Caco-2 (cell line): ENCODE measurements around the gene APELA. TPM values are rescaled to one million over a fixed set of nuclear protein-coding genes. Genes with fewer than 3 reads are reported as not detected.

Experiments used
- Bru-seq: library from RNA; stranded (reverse); fragments of 400-500 nt; gene quantifications from one replicate; lab custom pipeline; 2021; lab: Mats Ljungman, UMichigan
- BruChase-seq, 2 experiments: library from RNA; stranded (reverse); fragments of 400-500 nt; gene quantifications; one replicate each; lab custom pipeline; 2021; lab: Mats Ljungman, UMichigan
- BruUV-seq: library from RNA; stranded (reverse); fragments of 400-500 nt; replicated peaks from 2 replicates; lab custom pipeline; 2021; lab: Mats Ljungman, UMichigan
- CTCF ChIA-PET: fragments of 300-600 bp; sonication (Branson Sonifier 250); formaldehyde crosslinking; loops from one replicate; lab custom pipeline; 2022; ENCODE audit warnings: antibody characterized with exemption; lab: Charles Lee
- POLR2A ChIA-PET: fragments of 300-600 bp; sonication (Branson Sonifier 250); formaldehyde crosslinking; loops from one replicate; lab custom pipeline; 2022; ENCODE audit warnings: antibody characterized with exemption; lab: Charles Lee
- DNase-seq, 2 experiments: peaks; one replicate each; pipeline versions ENCODE4 v3.0.0 to v3.0.0-alpha.2; 2020 to 2022
- H3K27me3 ChIP-seq: replicated peaks from 2 replicates; pipeline ENCODE4 v1.6.0; 2011; ENCODE audit warnings: low read length; ENCODE audit not compliant: control insufficient read depth, insufficient read depth
- H3K36me3 ChIP-seq: 2 replicates; pipeline ENCODE4 v1.5.1; 2011; ENCODE audit warnings: low read length; ENCODE audit not compliant: control insufficient read depth, insufficient read depth
- H3K4me1 ChIP-seq: fragments of 250-450 bp; sonication (Bioruptor Pico); 2 replicates; pipeline ENCODE4 v1.5.1; 2020; ENCODE audit warnings: mild to moderate bottlenecking
- H3K4me3 ChIP-seq: 2 replicates; pipeline ENCODE4 v1.5.1; 2011; ENCODE audit warnings: low read depth, mild to moderate bottlenecking, control low read depth, low read length
- H3K9me3 ChIP-seq: fragments of 250-450 bp; sonication (Bioruptor Pico); 2 replicates; pipeline ENCODE4 v1.5.1; 2020; ENCODE audit warnings: mild to moderate bottlenecking, moderate library complexity
- H3K27ac Mint-ChIP-seq: one replicate; pipeline ENCODE4 v1.8.0; 2022; ENCODE audit warnings: mixed read lengths; ENCODE audit not compliant: unreplicated experiment
- H3K27me3 Mint-ChIP-seq: one replicate; pipeline ENCODE4 v1.8.0; 2022; ENCODE audit warnings: mixed read lengths; ENCODE audit not compliant: insufficient read depth, unreplicated experiment
- H3K36me3 Mint-ChIP-seq: one replicate; pipeline ENCODE4 v1.8.0; 2022; ENCODE audit warnings: mild to moderate bottlenecking, mixed read lengths; ENCODE audit not compliant: insufficient read depth, unreplicated experiment
- H3K4me1 Mint-ChIP-seq: one replicate; pipeline ENCODE4 v1.8.0; 2022; ENCODE audit warnings: low read depth, mixed read lengths; ENCODE audit not compliant: unreplicated experiment
- H3K4me3 Mint-ChIP-seq: one replicate; pipeline ENCODE4 v1.8.0; 2022; ENCODE audit warnings: mild to moderate bottlenecking, moderate library complexity, mixed read lengths; ENCODE audit not compliant: unreplicated experiment
- H3K9me3 Mint-ChIP-seq: one replicate; pipeline ENCODE4 v1.8.0; 2022; ENCODE audit warnings: mixed read lengths; ENCODE audit not compliant: unreplicated experiment
- intact Hi-C: fragments of 100-400 bp; cut with micrococcal nuclease; formaldehyde crosslinking; loops from one replicate; pipeline ENCODE4 v1.10.0; 2022; ENCODE audit not compliant: unreplicated experiment
- long read RNA-seq: library from polyadenylated mRNA; stranded (forward); transcript quantifications from one replicate; pipeline ENCODE4 v2.0.0, GENCODE V29; 2022
- total RNA-seq: library from RNA; stranded (reverse); gene quantifications from 2 replicates; pipeline ENCODE4 v1.2.3, GENCODE V29; 2022
- TF ChIP-seq, protein P1 (sequence below), 2 experiments: fragments of 200-600 bp in 1 of 2; IDR thresholded peaks; 1 replicate in 1 of 2; 2 replicates in 1 of 2; pipeline versions ENCODE4 v1.5.1 to v1.8.0; 2011 to 2022; ENCODE audit warnings: antibody characterized with exemption in 1 of 2, control low read depth in 1 of 2, inconsistent platforms in 1 of 2, low read depth in 1 of 2, low read length in 1 of 2, mild to moderate bottlenecking in 1 of 2, moderate library complexity in 1 of 2; ENCODE audit not compliant: insufficient read depth in 1 of 2, severe bottlenecking in 1 of 2, unreplicated experiment in 1 of 2

The APELA gene
- total RNA-seq (30.6 and 34.8 TPM in 2 replicates), Bru-seq, nascent RNA (percentile 82 among the genes with signal in this experiment), BruChase-seq, experiment 1, labeled RNA remaining after a 2-hour chase (percentile 82 among the genes with signal in this experiment), BruChase-seq, experiment 2, labeled RNA remaining after a 6-hour chase (percentile 77 among the genes with signal in this experiment)
- long read RNA-seq, transcript APELA-202 (3 exons, 2,602 nt): major isoform, 42 of 56 reads
- long read RNA-seq, partial matches to known transcripts: 0 of 56 reads
- long read RNA-seq, other reads (novel, unspliced or antisense): 12 of 56 reads

DNA sequence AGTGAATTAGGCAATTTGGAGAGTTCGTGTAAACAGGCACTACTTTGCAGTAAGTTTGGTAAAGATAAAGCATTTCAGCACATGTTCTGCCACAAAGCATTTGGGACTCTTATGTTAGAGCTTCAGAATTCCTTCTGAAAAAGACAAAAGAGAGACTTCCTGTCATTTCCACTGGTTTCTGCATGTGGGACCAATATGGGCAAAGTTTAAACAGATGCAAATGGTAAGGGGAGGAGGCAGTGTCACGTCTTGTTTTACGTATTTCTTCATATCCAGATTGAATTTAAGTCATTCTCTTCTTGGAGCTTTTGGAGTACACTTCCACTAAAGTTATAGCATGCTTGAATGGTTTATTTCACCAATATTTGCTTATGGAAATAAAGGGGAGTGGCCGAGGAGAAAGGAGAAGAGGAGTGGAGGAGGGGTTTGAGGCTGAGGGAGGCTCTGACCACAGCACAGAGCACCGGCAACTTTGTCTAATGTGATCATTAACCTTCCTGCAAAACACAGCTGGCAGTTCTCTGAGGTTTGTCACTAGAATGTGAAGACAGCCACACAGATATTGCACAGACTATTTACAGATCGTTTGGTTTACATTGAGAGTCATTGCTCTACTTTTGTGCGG lies at the start of gene APELA:
Gene APELA, plus strand, starts transcription at position 479 of the 625 bp plus-strand sequence. CDS start 154 bp downstream, outside the sequence.
- TF ChIP-seq, protein P1, sequence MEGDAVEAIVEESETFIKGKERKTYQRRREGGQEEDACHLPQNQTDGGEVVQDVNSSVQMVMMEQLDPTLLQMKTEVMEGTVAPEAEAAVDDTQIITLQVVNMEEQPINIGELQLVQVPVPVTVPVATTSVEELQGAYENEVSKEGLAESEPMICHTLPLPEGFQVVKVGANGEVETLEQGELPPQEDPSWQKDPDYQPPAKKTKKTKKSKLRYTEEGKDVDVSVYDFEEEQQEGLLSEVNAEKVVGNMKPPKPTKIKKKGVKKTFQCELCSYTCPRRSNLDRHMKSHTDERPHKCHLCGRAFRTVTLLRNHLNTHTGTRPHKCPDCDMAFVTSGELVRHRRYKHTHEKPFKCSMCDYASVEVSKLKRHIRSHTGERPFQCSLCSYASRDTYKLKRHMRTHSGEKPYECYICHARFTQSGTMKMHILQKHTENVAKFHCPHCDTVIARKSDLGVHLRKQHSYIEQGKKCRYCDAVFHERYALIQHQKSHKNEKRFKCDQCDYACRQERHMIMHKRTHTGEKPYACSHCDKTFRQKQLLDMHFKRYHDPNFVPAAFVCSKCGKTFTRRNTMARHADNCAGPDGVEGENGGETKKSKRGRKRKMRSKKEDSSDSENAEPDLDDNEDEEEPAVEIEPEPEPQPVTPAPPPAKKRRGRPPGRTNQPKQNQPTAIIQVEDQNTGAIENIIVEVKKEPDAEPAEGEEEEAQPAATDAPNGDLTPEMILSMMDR (IDR thresholded peaks at IDR 0.05; ENCODE audit: insufficient read depth in 1 of 2, low read depth in 1 of 2, low read length in 1 of 2, severe bottlenecking in 1 of 2, unreplicated experiment in 1 of 2): no peak
- ChIA-PET CTCF (interaction anchor here (0.5 kb wide), 1 partner anchor 107 kb away, joined by 3 read pairs; no protein-coding TSS in a partner anchor), POLR2A (no interaction called here)
- Mint-ChIP-seq H3K4me3 (peak within 1 kb of the TSS; percentile 74), H3K27ac (peak within 1 kb of the TSS; percentile 81), H3K36me3 (peaks cover 34% of the 10 kb centered on the region), H3K27me3 (no peaks in the 10 kb centered on the region), H3K4me1 (peaks cover 26% of the 10 kb centered on the region), H3K9me3 (peaks cover under 1% of the 10 kb centered on the region)
- Histone ChIP-seq H3K4me1 (peaks cover 62% of the 10 kb centered on the region), H3K36me3 (no peaks in the 10 kb centered on the region), H3K4me3 (peak within 1 kb of the TSS; percentile 26), H3K27me3 (no peaks in the 10 kb centered on the region), H3K9me3 (peaks cover 3% of the 10 kb centered on the region; the same call in 1 of the 2 replicates)
- intact Hi-C loops: loop anchor here (1.0 to 5.0 kb wide), 3 partner anchors 70 to 445 kb away; partner anchors contain the start of gene TMEM192
- DNase-seq: peak; percentile 71 to 74
- BruUV-seq: no TSS peak

DNA sequence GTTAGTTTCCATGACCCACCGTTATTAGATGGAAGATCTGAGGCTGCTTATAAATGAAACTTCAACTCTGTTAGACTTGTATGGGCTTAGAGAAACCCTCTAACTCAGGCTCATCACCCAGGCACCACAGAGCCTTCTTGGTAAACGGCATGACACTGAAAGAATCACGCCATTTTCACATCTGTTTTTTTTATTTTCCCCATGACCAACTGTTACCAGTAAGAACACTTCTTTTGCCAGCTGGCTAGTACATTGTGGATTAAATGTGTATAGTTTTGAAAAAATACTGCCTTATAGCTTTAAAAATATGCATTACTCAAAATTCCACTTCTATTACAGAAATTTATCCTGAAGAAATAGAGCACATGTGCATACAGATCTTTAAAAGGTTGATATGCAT lies 48.0 kb upstream of the APELA start:
- POLR2A ChIA-PET: no interaction called here

GRCh38 chr4:164846566-164846965 lies 30.4 kb upstream of the APELA start:
- Mint-ChIP-seq H3K27ac (no peak overlapping the region), H3K27me3 (no peaks in the 10 kb centered on the region), H3K9me3 (peaks cover under 1% of the 10 kb centered on the region), H3K4me1 (no peaks in the 10 kb centered on the region), H3K4me3 (no peak overlapping the region), H3K36me3 (no peaks in the 10 kb centered on the region)
- TF ChIP-seq, protein P1 (IDR thresholded peaks at IDR 0.05; ENCODE audit: insufficient read depth in 1 of 2, low read depth in 1 of 2, low read length in 1 of 2, severe bottlenecking in 1 of 2, unreplicated experiment in 1 of 2): no peak
- H3K4me3 ChIP-seq: no peak overlapping the region
- no peaks in the 10 kb centered on the region for H3K9me3 ChIP-seq
- H3K36me3 ChIP-seq: no peaks in the 10 kb centered on the region
- intact Hi-C loops: no loop called here
- CTCF ChIA-PET: no interaction called here
- no peaks in the 10 kb centered on the region for H3K27me3 ChIP-seq
- BruUV-seq: no TSS peak
- POLR2A ChIA-PET: no interaction called here
- DNase-seq: no peak
- no peaks in the 10 kb centered on the region for H3K4me1 ChIP-seq

More for the DNA sequence above, 48.0 kb upstream of the APELA start:
- H3K27me3 ChIP-seq: no peaks in the 10 kb centered on the region
- no peak overlapping the region for H3K27ac Mint-ChIP-seq
- no peaks in the 10 kb centered on the region for H3K9me3 ChIP-seq
- H3K9me3 Mint-ChIP-seq: no peaks in the 10 kb centered on the region
- no peaks in the 10 kb centered on the region for H3K36me3 Mint-ChIP-seq
- intact Hi-C loops: no loop called here
- no peaks in the 10 kb centered on the region for H3K27me3 Mint-ChIP-seq
- CTCF ChIA-PET: no interaction called here
- TF ChIP-seq, protein P1 (IDR thresholded peaks at IDR 0.05; ENCODE audit: insufficient read depth in 1 of 2, low read depth in 1 of 2, low read length in 1 of 2, severe bottlenecking in 1 of 2, unreplicated experiment in 1 of 2): no peak
- no peak overlapping the region for H3K4me3 Mint-ChIP-seq
- no peak for DNase-seq
- peaks cover 19% of the 10 kb centered on the region for H3K4me1 Mint-ChIP-seq
- peaks cover 15% of the 10 kb centered on the region for H3K4me1 ChIP-seq
- H3K36me3 ChIP-seq: no peaks in the 10 kb centered on the region
- no peak overlapping the region for H3K4me3 ChIP-seq
- no TSS peak for BruUV-seq
